Mesothelial cell of epicardium (in vitro differentiated cells): Measurements from ENCODE around the gene EXOC7. TPM values are rescaled to one million over a fixed set of nuclear protein-coding genes. Genes with fewer than 3 reads are reported as not detected.
A peak's percentile ranks its signal among the peaks of the same experiment; 100 is the strongest.

Source experiments
- DNase-seq, 2 experiments: peaks; one replicate each; pipeline ENCODE4 v3.0.0; 2021; ENCODE audit warnings: low spot score in 2 of 2; ENCODE audit not compliant: unreplicated experiment in 2 of 2
- H3K27ac Mint-ChIP-seq: 2 replicates; pipeline ENCODE4 v1.8.0; 2021; ENCODE audit warnings: mixed read lengths
- H3K27me3 Mint-ChIP-seq: 2 replicates; pipeline ENCODE4 v1.8.0; 2021; ENCODE audit warnings: low read depth, mixed read lengths
- H3K36me3 Mint-ChIP-seq: 2 replicates; pipeline ENCODE4 v1.8.0; 2021; ENCODE audit warnings: mixed read lengths
- H3K4me1 Mint-ChIP-seq: 2 replicates; pipeline ENCODE4 v1.8.0; 2021; ENCODE audit warnings: mixed read lengths
- H3K4me3 Mint-ChIP-seq: 2 replicates; pipeline ENCODE4 v1.8.0; 2021; ENCODE audit warnings: mild to moderate bottlenecking, moderate library complexity, mixed read lengths
- H3K9me3 Mint-ChIP-seq: 2 replicates; pipeline ENCODE4 v1.8.0; 2021; ENCODE audit warnings: mixed read lengths
- total RNA-seq: library from RNA; stranded (reverse); gene quantifications from 3 replicates; pipeline ENCODE4 v1.2.1, GENCODE V29; 2021
- TF ChIP-seq, protein P1 (sequence below): fragments of 200-600 bp; sonication (generic); IDR thresholded peaks from one replicate; pipeline ENCODE4 v1.5.0; 2021; ENCODE audit warnings: antibody characterized with exemption; ENCODE audit not compliant: unreplicated experiment

Gene EXOC7
- total RNA-seq, 1 donor from 2014 or later = 261 TPM

DNA sequence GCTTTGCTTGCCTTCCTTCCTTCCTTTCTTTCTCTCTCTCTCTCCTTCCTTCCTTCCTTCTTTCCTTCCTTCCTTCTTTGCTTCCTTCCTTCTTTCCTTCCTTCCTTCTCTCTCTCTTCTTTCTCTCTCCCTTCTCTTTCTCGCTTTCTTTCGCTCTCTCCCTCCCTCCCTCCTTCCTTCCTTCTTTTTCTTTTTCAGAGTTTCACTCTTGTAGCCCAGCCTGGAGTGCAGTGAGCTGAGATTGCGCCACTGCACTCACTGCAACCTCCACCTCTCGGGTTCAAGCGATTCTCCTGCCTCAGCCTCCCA, 19.6 kb upstream of the EXOC7 start:
- Mint-ChIP-seq H3K27me3 (no peaks in the 10 kb centered on the region), H3K27ac (no peak overlapping the region), H3K36me3 (no peaks in the 10 kb centered on the region), H3K4me1 (peaks cover 17% of the 10 kb centered on the region), H3K4me3 (no peak overlapping the region), H3K9me3 (no peaks in the 10 kb centered on the region)
- TF ChIP-seq, protein P1, sequence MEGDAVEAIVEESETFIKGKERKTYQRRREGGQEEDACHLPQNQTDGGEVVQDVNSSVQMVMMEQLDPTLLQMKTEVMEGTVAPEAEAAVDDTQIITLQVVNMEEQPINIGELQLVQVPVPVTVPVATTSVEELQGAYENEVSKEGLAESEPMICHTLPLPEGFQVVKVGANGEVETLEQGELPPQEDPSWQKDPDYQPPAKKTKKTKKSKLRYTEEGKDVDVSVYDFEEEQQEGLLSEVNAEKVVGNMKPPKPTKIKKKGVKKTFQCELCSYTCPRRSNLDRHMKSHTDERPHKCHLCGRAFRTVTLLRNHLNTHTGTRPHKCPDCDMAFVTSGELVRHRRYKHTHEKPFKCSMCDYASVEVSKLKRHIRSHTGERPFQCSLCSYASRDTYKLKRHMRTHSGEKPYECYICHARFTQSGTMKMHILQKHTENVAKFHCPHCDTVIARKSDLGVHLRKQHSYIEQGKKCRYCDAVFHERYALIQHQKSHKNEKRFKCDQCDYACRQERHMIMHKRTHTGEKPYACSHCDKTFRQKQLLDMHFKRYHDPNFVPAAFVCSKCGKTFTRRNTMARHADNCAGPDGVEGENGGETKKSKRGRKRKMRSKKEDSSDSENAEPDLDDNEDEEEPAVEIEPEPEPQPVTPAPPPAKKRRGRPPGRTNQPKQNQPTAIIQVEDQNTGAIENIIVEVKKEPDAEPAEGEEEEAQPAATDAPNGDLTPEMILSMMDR = no peak
- DNase-seq = no peak

DNA sequence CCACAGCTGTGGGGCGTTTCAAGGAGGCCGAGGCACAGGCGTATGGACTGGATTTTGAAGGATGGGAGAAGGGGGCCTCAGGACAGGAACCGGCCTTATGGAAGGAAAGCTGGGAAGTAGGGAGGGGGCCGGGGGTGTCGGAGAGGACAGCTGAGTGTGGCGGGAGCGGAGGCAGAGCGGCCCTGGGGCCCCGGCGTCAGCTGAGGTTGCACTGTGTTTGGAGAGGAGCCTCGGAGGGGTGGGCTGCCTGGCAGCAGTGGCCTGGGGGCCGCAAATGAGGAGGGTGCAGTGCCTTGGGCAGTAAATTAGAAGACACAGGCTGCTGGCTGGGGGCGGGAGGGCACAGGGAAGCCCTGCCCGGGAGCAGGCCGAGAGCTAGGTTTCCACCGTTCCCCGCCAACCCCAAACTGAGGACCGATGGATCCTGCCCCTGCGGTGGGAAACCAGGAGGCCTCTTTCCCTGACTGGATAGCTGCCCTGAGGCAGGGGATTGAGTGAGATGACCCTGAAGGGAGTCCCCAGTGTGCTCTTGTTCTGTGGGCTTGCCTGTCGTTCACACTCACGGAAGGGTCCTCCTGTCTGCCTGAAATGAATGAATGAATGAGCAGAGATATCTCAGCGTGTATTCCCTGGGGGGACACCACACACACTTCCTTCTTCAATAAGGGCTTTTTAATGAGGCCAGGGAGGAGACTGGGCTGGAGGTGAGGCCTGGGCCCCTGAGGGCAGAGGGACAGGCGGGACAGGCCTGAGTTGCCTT, 19.0 kb upstream of the EXOC7 start:
- TF ChIP-seq, protein P1 = no peak
- Mint-ChIP-seq H3K27me3 (no peaks in the 10 kb centered on the region), H3K4me3 (no peak overlapping the region), H3K9me3 (no peaks in the 10 kb centered on the region), H3K27ac (peak overlapping the region; percentile 87), H3K36me3 (no peaks in the 10 kb centered on the region), H3K4me1 (peaks cover 17% of the 10 kb centered on the region)
- no peak for DNase-seq

DNA sequence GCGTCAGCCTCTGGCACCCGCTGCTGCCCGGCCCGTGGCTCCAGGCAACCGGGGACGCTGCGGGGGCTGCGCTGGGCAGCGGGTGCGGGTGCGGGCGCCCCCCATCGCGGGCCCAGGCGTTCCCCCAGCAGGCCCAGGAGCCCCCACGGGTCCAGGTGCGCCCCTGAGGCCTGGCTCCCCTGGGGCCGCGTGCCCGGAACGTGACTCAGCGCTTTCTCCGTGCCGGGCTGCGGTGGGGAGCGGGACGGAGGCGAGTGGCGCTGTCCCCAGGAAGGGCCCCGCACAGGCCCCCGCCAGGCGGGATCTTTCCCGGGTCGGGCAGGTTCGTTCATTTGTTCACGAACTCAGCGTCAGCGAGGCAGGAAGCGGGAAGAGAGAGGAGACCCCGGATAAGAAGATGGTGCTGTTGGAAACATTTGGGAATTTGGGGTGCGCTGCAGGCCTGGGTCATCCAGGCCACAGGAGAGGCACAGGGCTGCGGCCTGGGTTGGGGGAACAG, 18.4 kb upstream of the EXOC7 start:
- no peaks in the 10 kb centered on the region for H3K36me3 Mint-ChIP-seq
- peak overlapping the region; percentile 87 for H3K27ac Mint-ChIP-seq
- TF ChIP-seq, protein P1 = no peak
- H3K9me3 Mint-ChIP-seq = no peaks in the 10 kb centered on the region
- peaks cover 14% of the 10 kb centered on the region for H3K4me1 Mint-ChIP-seq
- no peak for DNase-seq
- no peak overlapping the region for H3K4me3 Mint-ChIP-seq
- H3K27me3 Mint-ChIP-seq = no peaks in the 10 kb centered on the region

DNA sequence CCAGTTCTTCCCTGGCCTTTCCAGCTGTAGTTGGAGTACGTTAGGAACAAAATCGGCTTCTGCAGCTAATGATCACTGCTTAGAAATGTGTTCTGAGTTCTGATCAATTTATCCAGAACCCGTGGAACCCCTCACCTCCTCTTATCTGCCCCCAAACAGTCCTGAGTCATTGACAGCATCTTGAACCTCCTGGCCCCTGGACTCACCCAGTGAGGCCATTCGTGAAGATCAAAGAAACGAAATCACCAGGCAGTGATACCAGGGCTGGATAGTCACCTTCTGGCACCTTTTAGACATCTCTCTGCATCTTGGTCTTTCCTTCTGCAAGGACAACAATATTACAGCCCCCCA, 17.0 kb upstream of the EXOC7 start:
- DNase-seq = no peak
- H3K36me3 Mint-ChIP-seq = no peaks in the 10 kb centered on the region
- no peaks in the 10 kb centered on the region for H3K27me3 Mint-ChIP-seq
- no peak overlapping the region for H3K27ac Mint-ChIP-seq
- H3K9me3 Mint-ChIP-seq = no peaks in the 10 kb centered on the region
- TF ChIP-seq, protein P1 = no peak
- no peak overlapping the region for H3K4me3 Mint-ChIP-seq
- H3K4me1 Mint-ChIP-seq = peaks cover 8% of the 10 kb centered on the region

DNA sequence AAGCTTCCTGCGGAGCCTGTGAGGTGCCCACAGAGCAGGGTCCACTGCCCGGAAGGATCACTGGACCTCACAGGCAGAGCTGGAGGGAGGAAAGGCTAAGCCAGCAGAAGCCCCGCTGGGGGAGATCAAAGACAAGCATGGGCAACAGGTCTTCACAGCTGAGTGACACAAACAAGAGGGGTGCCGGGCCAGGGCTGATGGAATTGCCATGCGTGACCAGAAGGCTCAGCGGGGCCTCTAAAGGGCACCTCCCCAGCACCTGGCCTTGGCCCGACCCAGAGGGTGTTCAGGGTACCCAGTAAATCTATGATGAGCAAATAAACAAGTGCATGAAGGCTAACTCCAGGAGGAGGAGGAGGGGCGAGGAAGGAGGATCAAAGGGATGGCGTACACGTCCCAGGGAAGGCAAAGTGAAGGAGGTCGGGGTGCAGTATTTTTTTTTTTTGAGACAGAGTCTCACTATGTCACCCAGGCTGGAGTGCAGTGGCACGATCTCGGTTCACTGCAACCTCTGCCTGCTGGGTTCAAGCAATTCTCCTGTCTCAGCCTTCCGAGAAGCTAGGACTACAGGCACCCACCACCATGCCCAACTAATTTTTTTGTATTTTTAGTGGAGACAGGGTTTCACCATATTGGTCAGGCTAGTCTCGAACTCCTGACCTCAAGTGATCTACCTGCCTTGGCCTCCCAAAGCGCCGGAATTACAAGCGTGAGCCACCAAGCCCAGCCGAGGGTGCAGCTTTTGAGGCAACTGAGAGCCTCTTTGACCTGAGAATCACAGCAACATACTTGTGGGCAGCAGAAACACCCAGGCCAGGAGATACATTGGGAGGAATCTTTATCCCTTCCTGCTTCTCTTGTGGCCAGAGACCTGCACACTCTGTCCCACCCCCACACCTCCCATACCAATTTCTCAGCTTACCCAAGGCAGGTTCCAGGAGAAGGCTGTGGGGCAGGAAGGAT, 16.1 kb upstream of the EXOC7 start:
- TF ChIP-seq, protein P1 = no peak
- no peaks in the 10 kb centered on the region for H3K36me3 Mint-ChIP-seq
- no peak for DNase-seq
- H3K4me3 Mint-ChIP-seq = no peak overlapping the region
- H3K27me3 Mint-ChIP-seq = no peaks in the 10 kb centered on the region
- H3K4me1 Mint-ChIP-seq = peaks cover 8% of the 10 kb centered on the region
- H3K9me3 Mint-ChIP-seq = no peaks in the 10 kb centered on the region
- no peak overlapping the region for H3K27ac Mint-ChIP-seq
